Activated CD4-positive, CD25-positive, alpha-beta regulatory T cell (primary cell): ENCODE data around the gene LTN1.

Experiments
- DNase-seq, 4 experiments: peaks; one replicate each; lab custom pipeline; 2025; lab: John Stamatoyannopoulos, UW

Gene LTN1

DNA sequence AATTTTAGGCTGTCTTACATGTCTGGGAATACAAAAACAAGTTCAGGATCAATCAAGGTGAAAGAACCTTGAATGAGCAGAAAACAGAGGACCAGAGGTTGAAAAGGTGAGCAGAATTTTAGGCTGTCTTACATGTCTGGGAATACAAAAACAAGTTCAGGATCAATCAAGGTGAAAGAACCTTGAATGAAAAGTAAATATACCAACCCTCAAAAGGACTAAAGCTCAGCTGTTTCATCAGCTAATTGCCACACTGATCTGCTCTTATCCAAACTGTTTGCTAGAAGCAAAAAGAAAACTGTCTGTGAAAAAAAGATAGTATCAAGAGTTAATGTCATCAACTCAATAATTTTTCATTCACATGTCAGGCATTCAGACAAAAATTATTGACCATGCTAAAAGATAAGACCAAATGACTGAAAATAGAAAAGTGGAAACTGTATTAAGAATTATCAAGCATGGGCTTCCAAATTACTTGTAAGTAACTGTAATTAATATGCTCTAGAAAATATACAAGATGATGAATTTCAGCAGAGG lies 69.2 kb downstream of the LTN1 start:
- DNase-seq, result no peak

DNA sequence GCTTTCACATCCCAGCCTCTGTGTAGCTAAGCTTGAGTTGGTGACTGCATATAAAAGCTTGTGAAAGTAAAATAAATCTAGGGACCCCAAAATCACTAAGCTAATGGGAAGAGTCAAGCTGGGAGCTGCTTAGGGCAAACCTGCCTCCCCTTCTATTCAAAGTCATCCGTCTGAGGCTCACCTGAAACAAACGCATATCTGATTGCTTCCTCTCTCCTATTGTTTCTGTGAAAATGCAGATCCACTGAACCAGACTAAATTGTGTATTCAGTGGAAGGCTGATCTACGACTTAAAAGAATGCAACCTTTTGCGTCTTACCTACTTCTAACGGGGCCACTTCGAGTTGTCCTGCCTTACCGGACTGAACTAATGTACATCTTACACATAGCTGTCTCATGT lies 70.3 kb downstream of the LTN1 start:
- no peak for DNase-seq

DNA sequence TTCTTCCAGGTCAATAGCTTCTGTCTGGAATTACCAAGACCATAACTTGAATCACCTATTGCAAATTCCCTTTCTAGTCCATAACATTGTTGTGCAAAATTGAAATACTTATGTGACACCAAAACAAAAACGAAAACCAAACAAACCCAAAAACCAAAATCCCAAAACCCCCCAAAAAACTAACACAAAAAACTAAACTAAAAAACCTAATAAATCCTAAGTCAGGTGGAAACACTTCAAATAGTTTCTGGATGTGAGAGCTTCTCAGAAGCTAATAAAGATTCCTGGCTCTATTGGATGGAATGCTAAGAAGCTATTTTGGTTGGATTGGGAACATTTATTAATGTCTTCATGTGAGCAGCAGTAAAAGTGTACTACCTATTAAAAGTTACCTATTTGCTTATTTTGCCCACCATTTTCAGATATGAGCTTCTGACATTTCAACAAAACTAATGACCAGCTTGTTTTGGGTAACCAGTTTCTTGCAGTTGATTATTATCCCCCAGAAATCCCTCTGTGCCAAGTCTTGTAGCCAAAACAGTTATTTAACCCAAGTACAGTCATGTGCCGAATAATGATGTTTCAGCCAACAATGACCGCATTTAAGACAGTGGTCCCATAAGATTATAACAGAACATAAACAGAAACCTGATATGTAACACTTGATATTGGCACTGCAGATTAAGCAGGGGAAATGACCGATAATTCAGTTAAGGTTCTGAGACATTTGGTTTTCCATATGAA lies 76.4 kb downstream of the LTN1 start:
- no peak for DNase-seq

DNA sequence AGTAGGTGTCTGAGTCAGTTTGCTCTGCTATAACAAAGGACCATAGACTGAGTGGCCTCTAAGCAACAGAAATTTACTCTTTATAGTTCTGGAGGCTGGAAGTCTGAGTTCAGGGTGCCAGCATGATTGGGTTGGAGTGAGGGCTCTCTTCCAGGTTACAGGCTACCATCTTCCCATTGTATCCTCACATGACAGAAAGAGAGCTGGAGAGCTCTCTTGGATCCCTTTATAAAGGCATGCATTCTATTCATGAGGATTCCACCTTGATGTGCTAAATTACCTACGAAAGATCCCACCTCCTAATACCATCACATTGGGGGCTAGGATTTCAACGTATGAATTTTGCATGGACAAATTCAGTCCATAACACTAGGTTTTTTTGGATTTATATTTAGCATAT lies 79.6 kb downstream of the LTN1 start:
- no peak for DNase-seq

DNA sequence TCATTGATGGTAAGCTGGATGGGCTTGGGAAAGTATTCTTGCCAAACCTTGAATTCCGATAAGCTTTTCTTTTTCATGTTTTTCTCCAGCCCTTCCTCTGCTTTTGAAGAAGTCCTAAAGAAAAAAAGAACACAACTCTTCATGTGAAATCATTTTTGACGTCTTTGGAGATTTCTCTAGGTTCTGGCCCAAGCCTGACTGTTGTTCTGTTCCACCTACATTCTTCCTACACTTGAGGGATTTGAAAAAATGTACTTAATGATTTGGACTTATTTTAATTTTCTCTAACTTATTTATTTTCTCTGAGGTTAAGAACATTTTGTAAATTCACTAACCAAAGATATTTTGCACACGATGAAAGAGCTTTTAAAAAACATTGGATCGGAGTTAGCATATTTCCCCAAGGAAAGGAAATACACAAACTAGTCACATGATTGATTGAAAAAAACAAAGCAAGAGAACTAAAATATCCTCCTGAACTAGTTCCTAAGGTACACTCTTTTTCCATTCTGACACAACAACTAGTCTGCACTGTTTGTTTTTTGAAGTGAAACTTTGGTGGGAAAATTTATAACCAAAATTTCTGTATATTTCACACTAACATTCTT lies 82.3 kb downstream of the LTN1 start:
- DNase-seq, result no peak

DNA sequence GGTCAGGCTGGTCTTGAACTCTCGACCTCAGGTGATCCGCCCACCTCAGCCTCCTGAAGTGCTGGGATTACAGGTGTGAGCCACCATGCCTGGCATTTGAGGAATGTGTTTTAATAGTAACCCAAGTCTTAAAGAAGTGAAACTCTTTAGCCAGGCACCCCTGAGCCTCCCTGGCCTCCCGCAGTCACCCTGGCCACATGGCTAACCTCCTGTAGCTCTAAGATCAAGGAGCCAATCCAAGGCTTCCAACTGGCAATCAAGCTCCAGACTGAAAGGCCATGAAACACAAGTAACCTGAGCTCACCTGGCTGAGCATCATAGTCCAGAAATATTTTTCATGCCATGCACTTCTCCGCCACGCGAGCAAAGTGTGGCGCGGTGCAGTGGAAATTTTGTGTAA lies 84.3 kb downstream of the LTN1 start:
- DNase-seq, result no peak

DNA sequence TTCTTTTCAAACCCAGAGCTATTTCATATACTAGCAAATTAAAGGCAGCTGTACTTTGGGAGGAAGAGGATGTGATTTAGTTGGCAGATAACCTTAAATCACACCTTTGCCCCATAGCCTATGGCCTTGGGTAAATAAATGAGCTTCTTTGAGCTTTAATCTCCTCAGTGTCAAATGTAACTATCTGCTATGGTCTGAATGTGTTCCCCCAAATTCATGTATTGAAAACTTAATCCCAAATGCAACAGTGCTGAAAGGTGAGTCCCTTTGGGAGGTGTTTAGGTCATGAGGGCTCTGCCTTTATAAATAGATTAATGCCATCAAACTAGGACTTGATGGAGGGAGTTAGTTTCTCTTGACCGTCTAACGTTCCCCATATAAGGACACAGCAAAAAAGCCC lies 85.8 kb downstream of the LTN1 start:
- no peak for DNase-seq

DNA sequence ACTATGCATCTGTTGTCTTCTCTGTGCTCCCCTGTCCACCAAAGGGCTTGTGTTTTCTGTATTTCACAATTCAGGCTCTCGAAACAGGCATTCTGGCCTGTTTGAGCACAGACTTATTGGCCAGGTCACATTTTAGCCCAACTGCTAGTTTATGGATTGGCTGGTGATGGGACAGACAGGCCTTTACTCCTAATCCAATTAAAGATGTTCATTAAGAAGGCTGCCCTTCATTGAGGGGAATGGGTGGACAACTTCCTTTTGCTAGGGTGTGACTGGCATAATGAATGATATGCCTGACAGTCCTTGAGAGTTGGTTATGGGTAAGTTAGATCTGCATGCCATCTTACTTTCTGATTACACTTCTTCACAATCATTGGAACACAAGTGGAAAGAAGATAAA lies 86.4 kb downstream of the LTN1 start:
- no peak for DNase-seq

DNA sequence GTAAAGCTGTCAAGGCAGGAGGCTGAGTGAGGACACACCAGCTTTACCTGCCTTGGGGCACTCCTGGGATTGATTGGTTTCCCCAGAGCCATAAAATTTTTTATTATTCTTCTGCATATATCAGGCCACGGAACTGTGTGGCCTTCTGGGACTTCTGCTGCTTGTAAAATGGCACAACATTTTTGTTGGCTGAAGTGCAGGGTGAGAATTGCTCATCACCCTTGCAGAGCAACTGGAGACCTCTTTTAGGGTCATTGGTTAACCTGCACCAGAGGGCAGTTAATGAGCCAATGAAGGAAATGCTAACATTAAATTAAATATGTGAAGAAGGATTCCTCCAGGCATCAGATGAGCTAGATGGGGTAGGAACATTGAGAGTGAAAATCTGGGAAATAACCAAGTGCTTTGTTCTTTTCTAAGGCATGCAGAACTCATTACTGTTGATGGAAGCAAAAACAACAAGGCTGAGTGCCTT lies 87.7 kb downstream of the LTN1 start:
- DNase-seq, result no peak

DNA sequence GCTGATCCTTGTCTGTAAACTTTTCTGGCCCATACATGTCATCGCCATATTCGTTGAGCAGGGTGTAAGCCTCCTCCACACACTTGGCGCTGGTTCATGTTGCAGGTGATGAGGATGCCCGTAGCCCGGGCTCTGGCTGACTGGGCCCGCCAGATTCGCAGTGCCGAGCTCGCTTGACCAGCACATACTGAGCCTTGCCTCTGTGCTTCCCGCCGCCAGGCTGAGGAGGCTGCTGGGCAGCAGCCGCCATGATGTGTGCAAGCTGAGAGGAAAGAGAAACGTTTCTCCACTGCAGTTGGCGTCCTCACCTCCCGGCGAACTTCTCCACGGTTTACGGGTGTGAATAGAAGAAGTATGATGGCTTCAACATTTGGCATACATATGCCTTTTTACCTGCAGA lies 89.2 kb downstream of the LTN1 start:
- no peak for DNase-seq

DNA sequence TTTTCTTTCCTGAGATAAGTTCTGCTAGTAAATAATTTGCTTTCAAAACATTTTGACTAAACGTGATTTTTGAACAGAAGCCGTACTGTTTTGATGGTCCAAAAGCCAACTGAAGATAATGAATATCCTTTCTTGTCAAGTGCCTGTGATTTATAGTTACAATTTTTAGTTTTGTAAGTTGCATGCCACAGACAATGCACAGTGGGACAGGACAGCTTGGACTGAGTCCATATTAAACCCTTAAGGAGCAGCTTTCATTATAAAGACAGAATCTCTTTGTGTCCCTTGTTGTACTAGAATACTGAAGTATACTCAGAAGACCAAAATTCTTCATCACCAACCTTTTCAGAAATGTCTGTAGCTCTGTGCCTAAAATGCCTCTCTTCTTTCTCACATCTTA lies 92.2 kb downstream of the LTN1 start:
- DNase-seq, result no peak

DNA sequence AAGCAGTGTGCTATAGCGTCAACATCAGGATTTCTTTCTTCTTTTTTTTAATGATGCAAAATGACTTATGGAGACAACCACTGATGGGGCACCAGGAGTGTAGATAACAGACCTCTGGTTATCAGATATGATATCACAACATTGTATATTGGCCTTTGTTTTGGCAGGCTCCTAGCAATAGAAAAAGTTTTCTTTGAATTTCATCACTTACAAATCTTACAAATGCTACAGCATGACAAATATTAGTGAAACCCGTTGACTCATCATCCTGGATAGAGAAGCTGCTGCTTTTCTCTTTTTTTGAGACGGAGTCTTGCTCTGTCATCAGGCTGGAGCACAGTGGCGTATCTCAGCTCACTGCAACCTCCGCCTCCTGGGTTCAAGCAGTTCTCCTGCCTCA lies 92.9 kb downstream of the LTN1 start:
- no peak for DNase-seq

DNA sequence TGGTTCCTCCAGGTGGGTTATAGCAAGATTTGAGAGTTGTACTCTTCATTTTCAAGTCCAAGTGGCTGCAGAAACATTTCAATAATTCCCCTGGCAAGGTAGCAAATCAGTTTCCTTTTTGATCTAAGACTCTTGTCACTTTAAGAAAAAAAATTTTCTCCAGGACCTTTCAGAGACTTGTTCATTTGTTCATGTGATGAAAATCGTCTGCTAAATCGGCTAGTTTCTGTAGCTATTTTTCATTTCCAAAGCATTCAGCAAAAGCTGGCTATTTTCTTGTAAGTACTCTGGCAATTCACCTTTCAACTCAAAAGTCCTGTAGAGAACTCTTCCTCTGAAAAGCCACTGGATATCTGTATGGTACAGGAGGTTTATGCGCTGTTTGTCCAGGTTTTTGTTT lies 93.5 kb downstream of the LTN1 start:
- DNase-seq, result no peak

DNA sequence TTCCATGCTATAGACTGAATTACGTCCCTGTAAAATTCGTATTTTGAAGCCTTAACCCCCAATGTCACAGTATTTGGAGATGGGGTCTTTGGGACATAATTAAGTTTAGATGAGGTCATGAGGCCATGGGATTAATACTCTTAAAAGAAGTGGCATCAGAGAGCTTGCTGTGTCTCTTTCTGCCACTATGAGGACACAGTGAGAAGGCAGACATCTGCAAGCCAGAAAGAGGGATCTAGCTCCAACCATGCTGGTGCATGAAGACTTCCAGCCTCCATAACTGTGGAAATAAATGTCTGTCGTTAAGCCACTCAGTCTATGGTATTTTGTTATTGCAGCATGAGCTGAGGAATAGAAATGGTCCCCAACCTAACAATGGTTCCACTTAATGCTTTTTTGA lies 99.0 kb downstream of the LTN1 start:
- DNase-seq, result no peak

DNA sequence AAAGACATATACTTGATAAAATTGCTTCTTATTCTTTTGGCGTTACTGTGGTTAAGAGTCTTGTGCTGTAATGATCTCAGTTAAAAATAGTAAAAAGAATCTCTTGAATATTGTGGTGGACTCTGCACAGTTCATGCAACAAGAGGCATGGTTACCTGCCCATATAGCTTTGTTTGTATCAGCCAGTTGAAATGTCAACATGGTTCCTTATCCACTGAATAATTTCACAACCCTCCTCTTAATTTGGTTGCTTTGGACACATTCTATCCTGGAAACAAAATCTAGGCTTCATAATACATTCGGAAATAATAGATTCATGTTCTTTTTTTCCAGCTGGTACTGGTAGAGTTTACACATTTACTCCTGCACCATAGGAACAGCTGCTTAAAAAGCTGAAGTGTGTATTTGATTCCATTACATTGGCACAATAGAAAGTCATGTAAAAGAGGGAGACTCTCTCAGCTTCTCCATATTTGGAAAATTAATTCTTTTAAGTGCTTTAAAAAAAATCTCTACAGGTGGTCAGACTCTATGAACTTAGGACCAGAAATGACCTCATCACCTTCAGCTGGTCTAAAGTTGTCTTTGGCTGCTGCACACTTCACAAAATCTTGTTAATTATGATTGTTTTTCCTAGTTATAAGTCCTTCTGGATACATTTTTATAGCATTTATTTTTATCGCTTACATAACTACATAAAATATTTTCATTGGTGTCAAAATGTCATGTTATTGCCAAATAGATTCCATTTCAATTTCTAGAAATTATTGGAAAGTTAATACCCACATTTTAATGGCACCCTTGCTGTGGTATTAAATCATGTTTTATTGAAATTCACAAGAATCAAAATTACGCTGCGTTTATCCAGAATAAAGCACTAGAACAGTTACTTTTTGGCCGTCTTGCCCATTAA lies 100.2 kb downstream of the LTN1 start:
- DNase-seq, result no peak

DNA sequence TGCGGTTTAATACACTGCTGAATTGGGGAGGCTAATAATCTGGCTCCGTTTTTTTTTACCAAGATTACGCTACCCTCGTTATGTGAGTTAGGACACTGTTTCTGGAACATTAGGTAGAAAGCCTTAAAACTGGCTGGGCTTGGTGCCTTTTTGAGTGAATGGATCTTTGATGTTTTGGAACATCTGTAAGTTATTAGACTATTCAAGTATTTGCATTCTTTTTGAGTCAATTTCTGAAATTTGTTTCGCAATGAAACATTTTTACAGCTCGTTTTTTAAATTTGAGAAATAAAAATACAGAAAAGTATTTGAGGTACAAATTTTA lies 106.9 kb downstream of the LTN1 start:
- no peak for DNase-seq

DNA sequence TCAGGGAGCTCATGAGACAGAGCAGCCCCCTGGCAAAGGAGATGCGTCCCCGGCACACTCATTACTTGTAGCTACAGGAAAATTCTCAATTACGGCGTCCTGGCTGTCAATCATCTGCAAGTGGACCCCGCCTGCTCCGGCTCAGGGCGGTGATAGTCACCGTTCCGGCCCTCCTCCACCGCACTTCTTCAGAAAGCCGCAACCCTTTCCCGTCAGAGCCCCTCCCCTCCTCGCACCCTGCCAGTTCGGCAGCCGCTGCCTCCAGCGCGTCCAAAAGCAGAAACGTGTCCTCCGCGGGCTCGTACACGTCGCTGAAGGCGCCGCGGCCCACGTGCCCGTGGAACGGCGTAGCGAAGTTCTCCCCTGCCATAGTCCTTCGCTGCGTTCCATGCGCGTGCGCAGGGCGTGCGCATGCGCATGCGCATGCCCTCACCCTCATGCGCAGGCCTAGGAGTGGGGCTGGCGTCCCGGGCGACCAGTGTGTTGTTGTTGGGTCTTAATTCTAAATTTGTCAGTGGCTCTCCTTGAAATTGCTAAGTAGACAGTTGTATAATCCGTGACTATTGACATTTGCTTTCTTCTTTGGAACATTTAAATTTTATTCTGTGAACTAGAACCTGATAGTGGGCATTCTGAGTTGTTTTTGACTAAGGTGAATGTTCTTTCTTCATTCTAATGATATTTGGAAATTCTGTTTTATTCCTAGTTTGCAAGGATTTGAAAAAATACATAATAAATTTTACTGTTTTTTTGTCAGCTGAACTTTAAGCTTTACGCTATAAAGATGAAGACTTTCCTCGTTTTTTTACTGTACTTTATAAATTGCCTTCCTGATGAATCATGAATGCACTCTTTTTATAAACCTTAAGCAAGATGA lies 107.5 kb downstream of the LTN1 start:
- DNase-seq, result peak; percentile 79 to 84 (median 82)

DNA sequence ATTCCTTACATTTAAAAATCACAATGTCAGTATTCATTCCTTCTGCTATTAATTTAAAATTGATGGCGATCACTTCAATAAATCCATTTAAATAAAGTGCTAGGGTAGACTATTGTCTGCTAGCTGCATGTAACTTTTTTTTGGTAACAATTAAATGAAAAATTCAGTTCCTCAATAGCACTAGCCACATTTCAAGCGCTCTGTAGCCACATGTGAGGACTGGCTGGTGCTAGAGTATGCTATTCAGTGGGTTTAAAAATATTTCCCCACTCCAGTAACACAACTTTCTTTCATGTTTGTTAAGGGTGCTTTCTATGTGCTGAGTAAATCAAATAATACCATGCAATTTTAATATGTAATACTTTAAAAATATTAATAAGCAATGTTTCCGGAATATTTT lies 108.2 kb downstream of the LTN1 start:
- no peak for DNase-seq

DNA sequence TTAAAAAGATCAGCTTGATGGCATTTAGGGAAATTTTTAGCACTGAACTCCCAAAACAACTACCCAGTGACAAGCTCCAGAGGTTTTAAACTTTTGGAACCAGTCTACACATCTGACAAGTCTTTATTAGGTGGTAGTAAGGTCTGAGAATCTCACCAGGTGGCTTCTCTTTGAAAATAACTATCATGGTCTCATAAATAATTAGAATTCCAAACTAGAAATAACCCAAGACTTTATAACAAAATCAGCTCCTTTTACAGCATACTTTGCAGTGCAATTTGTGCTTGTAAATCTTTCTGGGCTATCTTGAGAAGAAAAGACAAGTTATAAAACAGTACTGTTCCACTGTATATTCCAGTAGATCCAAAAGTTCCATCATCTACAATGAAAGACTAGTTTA lies 108.7 kb downstream of the LTN1 start:
- DNase-seq, result no peak

DNA sequence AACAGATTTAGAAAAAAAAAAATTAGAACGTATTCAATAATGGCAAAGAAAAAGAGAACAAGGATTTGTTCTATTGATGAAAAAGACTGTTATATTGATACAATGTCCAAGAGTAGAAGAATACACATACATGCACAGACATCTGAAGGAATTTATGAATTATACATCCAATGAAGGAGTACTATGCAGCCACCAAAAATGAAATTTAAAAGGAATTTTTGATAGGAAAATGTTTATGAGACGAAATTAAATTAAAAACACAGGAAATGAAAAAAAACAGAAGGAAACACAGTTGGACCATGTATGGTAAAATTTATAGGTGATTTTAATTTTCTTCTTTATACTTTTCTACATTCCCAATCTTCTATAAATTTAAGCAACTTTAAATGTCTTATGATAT lies 110.3 kb downstream of the LTN1 start:
- DNase-seq, result no peak
